H9 (cell line): Measurements from ENCODE around the gene COG2. TPM values are rescaled to one million over a fixed set of nuclear protein-coding genes. Genes with fewer than 3 reads are reported as not detected.

Source experiments
- DNase-seq: peaks from one replicate; pipeline ENCODE4 v3.0.0-alpha.2; 2017
- H2AFZ ChIP-seq: one replicate; pipeline ENCODE4 v1.6.1; 2013; ENCODE audit warnings: mild to moderate bottlenecking, low read length, control low read depth, moderate library complexity
- H2AK5ac ChIP-seq: 2 replicates; pipeline ENCODE4 v1.6.1; 2013; ENCODE audit warnings: low read length, control low read depth, mixed read lengths; ENCODE audit not compliant: insufficient read length
- H2BK120ac ChIP-seq: one replicate; pipeline ENCODE4 v1.6.1; 2013; ENCODE audit warnings: low read depth, mild to moderate bottlenecking, low read length, control low read depth, inconsistent platforms; ENCODE audit not compliant: poor library complexity, severe bottlenecking
- H2BK12ac ChIP-seq: 2 replicates; pipeline ENCODE4 v1.6.1; 2013; ENCODE audit warnings: low read length, control low read depth, mixed read lengths, low read depth; ENCODE audit not compliant: insufficient read length
- H2BK15ac ChIP-seq: 2 replicates; pipeline ENCODE4 v1.6.1; 2013; ENCODE audit warnings: low read depth, low read length, control low read depth
- H2BK20ac ChIP-seq: one replicate; pipeline ENCODE4 v1.6.1; 2013; ENCODE audit warnings: low read depth, mild to moderate bottlenecking, low read length, control low read depth, inconsistent platforms; ENCODE audit not compliant: poor library complexity, severe bottlenecking
- H2BK5ac ChIP-seq: 2 replicates; pipeline ENCODE4 v1.6.1; 2013; ENCODE audit warnings: low read length, control low read depth, mixed read lengths; ENCODE audit not compliant: insufficient read length
- H3K14ac ChIP-seq: 2 replicates; pipeline ENCODE4 v1.6.1; 2013; ENCODE audit warnings: low read length, control low read depth; ENCODE audit not compliant: insufficient read depth
- H3K18ac ChIP-seq: 2 replicates; pipeline ENCODE4 v1.6.1; 2013; ENCODE audit warnings: low read depth, mild to moderate bottlenecking, mixed read lengths, low read length, control low read depth; ENCODE audit not compliant: insufficient read length
- H3K23ac ChIP-seq: 2 replicates; pipeline ENCODE4 v1.6.1; 2013; ENCODE audit warnings: low read length, control low read depth, mixed read lengths, low read depth; ENCODE audit not compliant: insufficient read length
- H3K23me2 ChIP-seq: 2 replicates; pipeline ENCODE4 v1.6.1; 2013; ENCODE audit warnings: low read depth, mild to moderate bottlenecking, mixed read lengths, low read length, control low read depth; ENCODE audit not compliant: insufficient read length, poor library complexity, severe bottlenecking
- H3K27ac ChIP-seq: 2 replicates; pipeline ENCODE4 v1.5.1; 2013; ENCODE audit warnings: low read length, control low read depth, mixed read lengths, low read depth; ENCODE audit not compliant: insufficient read length
- H3K27me3 ChIP-seq: 2 replicates; pipeline ENCODE4 v1.6.1; 2013; ENCODE audit warnings: low read length, control low read depth, inconsistent platforms; ENCODE audit not compliant: insufficient read depth
- H3K4ac ChIP-seq: 2 replicates; pipeline ENCODE4 v1.6.1; 2013; ENCODE audit warnings: low read depth, mild to moderate bottlenecking, control low read depth, inconsistent platforms, low read length, moderate library complexity
- H3K4me1 ChIP-seq: 2 replicates; pipeline ENCODE4 v1.6.1; 2013; ENCODE audit warnings: low read length, control low read depth, inconsistent platforms; ENCODE audit not compliant: insufficient read depth
- H3K4me2 ChIP-seq: 2 replicates; pipeline ENCODE4 v1.6.1; 2013; ENCODE audit warnings: low read length, control low read depth, mixed read lengths; ENCODE audit not compliant: insufficient read length, insufficient read depth
- H3K56ac ChIP-seq: 2 replicates; pipeline ENCODE4 v1.6.1; 2013; ENCODE audit warnings: low read depth, mild to moderate bottlenecking, mixed read lengths, low read length, control low read depth; ENCODE audit not compliant: insufficient read length
- H3K79me1 ChIP-seq: 2 replicates; pipeline ENCODE4 v1.6.1; 2013; ENCODE audit warnings: low read depth, mild to moderate bottlenecking, moderate library complexity, low read length, control low read depth, inconsistent platforms; ENCODE audit not compliant: insufficient read depth, poor library complexity, severe bottlenecking
- H3K79me2 ChIP-seq: 2 replicates; pipeline ENCODE4 v1.6.1; 2013; ENCODE audit warnings: low read length, control low read depth, inconsistent platforms; ENCODE audit not compliant: insufficient read depth
- H3K9ac ChIP-seq: 2 replicates; pipeline ENCODE4 v1.6.1; 2013; ENCODE audit warnings: low read length, control low read depth, mixed read lengths; ENCODE audit not compliant: insufficient read length; ENCODE audit errors: extremely low read depth
- H3K9me3 ChIP-seq: one replicate; pipeline ENCODE4 v1.6.1; 2013; ENCODE audit warnings: low read depth, low read length, inconsistent platforms; ENCODE audit not compliant: control insufficient read depth
- H3T11ph ChIP-seq: one replicate; pipeline ENCODE4 v1.6.1; 2013; ENCODE audit warnings: mild to moderate bottlenecking, low read length, control low read depth, inconsistent platforms
- H4K20me1 ChIP-seq: one replicate; pipeline ENCODE4 v1.6.1; 2013; ENCODE audit not compliant: control insufficient read depth, insufficient read length, insufficient read depth
- H4K5ac ChIP-seq: 2 replicates; pipeline ENCODE4 v1.6.1; 2013; ENCODE audit warnings: low read depth, mild to moderate bottlenecking, mixed read lengths, low read length, control low read depth; ENCODE audit not compliant: insufficient read length
- H4K8ac ChIP-seq: replicated peaks from 2 replicates; pipeline ENCODE4 v1.6.1; 2013; ENCODE audit warnings: low read length, control low read depth, mixed read lengths, low read depth; ENCODE audit not compliant: insufficient read length
- H4K91ac ChIP-seq: 2 replicates; pipeline ENCODE4 v1.6.1; 2013; ENCODE audit warnings: low read depth, mild to moderate bottlenecking, moderate library complexity, mixed read lengths, low read length, control low read depth; ENCODE audit not compliant: insufficient read length
- H3K27ac Mint-ChIP-seq, 3 experiments: 2 replicates in 2 of 3; 3 replicates in 1 of 3; pipeline ENCODE4 v1.8.0; 2020 to 2021; ENCODE audit warnings: mixed read lengths in 3 of 3, mild to moderate bottlenecking in 1 of 3, moderate library complexity in 1 of 3
- H3K27me3 Mint-ChIP-seq: 2 replicates; pipeline ENCODE4 v1.8.0; 2021; ENCODE audit warnings: low read depth, mild to moderate bottlenecking, moderate library complexity, mixed read lengths
- H3K36me3 Mint-ChIP-seq, 3 experiments: 2 replicates in 2 of 3; 3 replicates in 1 of 3; pipeline ENCODE4 v1.8.0; 2020 to 2021; ENCODE audit warnings: low read depth in 3 of 3, mixed read lengths in 3 of 3; ENCODE audit not compliant: insufficient read depth in 1 of 3
- H3K4me1 Mint-ChIP-seq, 2 experiments: 2 replicates each; pipeline ENCODE4 v1.8.0; 2020; ENCODE audit warnings: mixed read lengths in 2 of 2
- H3K4me3 Mint-ChIP-seq, 2 experiments: 2 replicates in 1 of 2; 3 replicates in 1 of 2; pipeline ENCODE4 v1.8.0; 2020 to 2021; ENCODE audit warnings: mild to moderate bottlenecking in 2 of 2, mixed read lengths in 2 of 2, moderate library complexity in 1 of 2
- H3K9me3 Mint-ChIP-seq, 2 experiments: 2 replicates in 1 of 2; 3 replicates in 1 of 2; pipeline ENCODE4 v1.8.0; 2020; ENCODE audit warnings: mild to moderate bottlenecking in 2 of 2, mixed read lengths in 2 of 2, moderate library complexity in 1 of 2
- CTCF ChIP-seq: fragments of 200-600 bp; sonication (generic); conservative IDR thresholded peaks from 3 replicates; pipeline ENCODE4 v1.8.0; 2021; ENCODE audit warnings: antibody characterized with exemption, mild to moderate bottlenecking
- WGBS: extraction: QIAGEN DNeasy Blood & Tissue Kit; methylation state at CpG from one replicate; pipeline ENCODE4 v1.1.7; 2013; ENCODE audit warnings: missing lambda C conversion rate, low lambda C conversion rate, mixed read lengths; ENCODE audit not compliant: insufficient read length; ENCODE audit errors: extremely low coverage; 5-methylcytosine and 5-hydroxymethylcytosine counted together
- total RNA-seq: library from RNA; stranded (reverse); gene quantifications from 2 replicates; pipeline ENCODE4 v1.2.1, GENCODE V29; 2021

Gene COG2
- total RNA-seq, 1 experiment from 2014 or later: 42.2 TPM

GRCh38 chr1:230611878-230612235 lies 30.4 kb upstream of the COG2 start:
- H4K5ac ChIP-seq: no peak overlapping the region
- no peak overlapping the region for H3K27ac ChIP-seq
- no peak overlapping the region for H3K18ac ChIP-seq
- no peak for DNase-seq
- H4K20me1 ChIP-seq: no peaks in the 10 kb centered on the region
- H3K23ac ChIP-seq: no peak overlapping the region
- no peak overlapping the region for H3K56ac ChIP-seq
- H2AFZ ChIP-seq: no peak overlapping the region
- no peak overlapping the region for H2BK20ac ChIP-seq
- no peak overlapping the region for H3K27ac Mint-ChIP-seq
- peaks cover 2% of the 10 kb centered on the region; the same call in 1 of the 2 replicates for H3K4me1 ChIP-seq
- no peak for TF ChIP-seq CTCF
- H2BK120ac ChIP-seq: no peak overlapping the region
- no peak overlapping the region for H4K8ac ChIP-seq
- no peak overlapping the region for H3K14ac ChIP-seq
- H2BK15ac ChIP-seq: no peak overlapping the region
- no peaks in the 10 kb centered on the region for H3K9me3 ChIP-seq
- no peaks in the 10 kb centered on the region; the same call in 1 of the 2 replicates for H3K27me3 Mint-ChIP-seq
- H3K9me3 Mint-ChIP-seq: no peaks in the 10 kb centered on the region
- no peak overlapping the region for H2BK5ac ChIP-seq
- H3K23me2 ChIP-seq: no peaks in the 10 kb centered on the region
- no peak overlapping the region for H3K9ac ChIP-seq
- H3K36me3 Mint-ChIP-seq: no peaks in the 10 kb centered on the region
- no peak overlapping the region for H3T11ph ChIP-seq
- H3K4me2 ChIP-seq: no peak overlapping the region
- no CpG with 5 or more reads among the region's 1 CpG for WGBS
- H3K27me3 ChIP-seq: no peaks in the 10 kb centered on the region
- H2AK5ac ChIP-seq: no peak overlapping the region
- H3K4me3 Mint-ChIP-seq: no peak overlapping the region
- H4K91ac ChIP-seq: no peak overlapping the region
- H2BK12ac ChIP-seq: no peak overlapping the region
- no peak overlapping the region for H3K4ac ChIP-seq
- peaks cover 5 to 15% of the 10 kb centered on the region in 2 experiments for H3K4me1 Mint-ChIP-seq
- H3K79me2 ChIP-seq: no peaks in the 10 kb centered on the region
- no peaks in the 10 kb centered on the region for H3K79me1 ChIP-seq
